Fibroblast of peridontal ligament (primary cell): ENCODE measurements around the gene BRF1.

Source experiments
- DNase-seq: peaks from one replicate; pipeline ENCODE4 v3.0.0-alpha.2; 2010; ENCODE audit errors: extremely low read depth

The BRF1 gene

GRCh38 chr14:105211086-105211757 lies 89.6 kb downstream of the BRF1 start:
- DNase-seq, result no peak

DNA sequence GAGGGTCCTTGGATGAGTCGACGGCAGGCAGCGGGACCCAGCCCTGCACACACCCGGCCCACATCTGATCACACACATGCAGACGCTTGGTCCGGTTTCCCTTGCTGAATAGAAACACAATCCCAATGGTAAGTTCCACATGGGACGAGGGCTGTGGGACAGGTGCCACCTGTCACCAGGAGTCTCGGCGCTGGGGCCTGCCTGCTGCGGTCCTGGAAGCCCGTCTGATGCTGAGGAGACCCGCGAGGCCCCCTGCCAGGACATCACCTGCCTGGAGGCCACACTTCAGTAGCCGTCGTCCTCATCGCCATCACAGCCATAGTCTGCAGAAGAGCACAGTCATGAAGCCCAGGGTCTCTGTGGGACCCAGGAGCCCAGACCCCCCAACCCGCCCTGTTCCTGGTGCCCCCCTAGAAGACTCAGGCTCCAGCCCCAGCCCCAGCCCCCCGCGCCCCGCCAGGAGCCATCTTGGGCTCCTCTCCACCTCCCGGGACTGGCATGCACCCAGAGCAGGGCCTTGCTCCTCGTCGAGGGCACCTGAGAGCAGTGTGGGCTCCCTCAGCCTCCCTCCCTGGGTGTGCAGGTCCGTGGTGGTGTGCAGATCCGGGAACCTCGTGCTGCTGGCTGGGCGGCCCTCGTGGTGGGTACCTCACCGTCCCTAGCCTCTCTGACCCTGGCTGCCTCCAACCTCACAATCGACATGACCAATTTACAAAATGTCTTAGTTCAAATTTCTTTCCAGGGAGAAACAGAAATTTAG lies 90.4 kb downstream of the BRF1 start:
- DNase-seq, result no peak

DNA sequence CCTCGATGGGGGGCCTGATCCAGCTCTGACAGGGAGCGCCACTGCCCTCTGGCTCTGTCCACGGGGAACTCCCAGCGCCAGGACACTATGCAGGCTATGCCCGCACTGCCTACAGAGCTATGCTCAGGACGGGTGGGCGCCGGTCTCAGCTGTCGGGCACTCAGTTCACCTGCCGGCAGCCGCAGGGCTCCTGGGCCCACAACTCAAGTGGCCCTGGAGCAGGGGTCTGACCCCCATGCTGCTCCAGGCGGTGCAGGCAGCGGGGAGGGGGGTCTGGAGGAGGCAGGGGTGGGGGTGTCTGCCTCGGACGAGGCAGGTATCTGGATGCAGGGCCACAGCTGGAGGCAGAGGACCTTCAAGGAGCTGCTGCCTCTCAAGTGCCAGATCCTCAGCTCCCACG lies 91.2 kb downstream of the BRF1 start:
- DNase-seq, result no peak

DNA sequence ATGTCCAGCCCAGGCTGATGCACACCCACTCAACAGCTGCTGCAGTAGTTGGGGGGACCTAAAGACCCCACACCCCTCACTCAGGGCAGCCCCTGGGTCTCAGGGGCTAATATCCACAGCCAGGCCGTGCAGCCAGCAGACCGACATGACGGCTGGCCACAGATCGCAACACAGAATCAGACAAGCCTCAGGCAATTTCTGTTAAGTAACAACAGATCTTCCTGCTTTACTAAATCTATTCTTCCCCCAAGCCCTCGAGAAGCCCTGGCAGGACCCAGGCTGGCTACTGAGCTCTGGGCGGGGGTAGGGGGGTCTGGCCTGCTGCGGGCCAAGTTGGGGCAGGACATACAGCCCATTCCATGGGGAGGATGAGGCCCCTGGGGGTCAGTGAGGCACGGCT lies 91.7 kb downstream of the BRF1 start:
- DNase-seq, result no peak

DNA sequence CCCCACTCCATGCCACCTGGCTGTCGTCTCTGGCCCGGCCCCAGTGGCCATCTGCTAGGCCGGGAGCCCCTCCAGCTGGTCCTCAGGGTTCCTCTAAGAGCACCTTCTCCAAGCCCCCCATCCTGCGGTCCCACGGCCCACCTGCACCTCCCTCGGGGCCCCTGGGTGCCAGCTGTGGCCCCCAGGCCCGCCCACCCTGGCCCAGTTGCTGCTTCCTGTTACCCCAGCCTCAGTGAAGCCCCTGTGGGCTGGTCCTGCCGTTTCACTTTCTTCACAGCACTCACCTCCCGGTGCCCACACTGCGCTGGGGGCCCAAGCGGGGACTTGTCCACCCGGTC lies 92.1 kb downstream of the BRF1 start:
- no peak for DNase-seq

DNA sequence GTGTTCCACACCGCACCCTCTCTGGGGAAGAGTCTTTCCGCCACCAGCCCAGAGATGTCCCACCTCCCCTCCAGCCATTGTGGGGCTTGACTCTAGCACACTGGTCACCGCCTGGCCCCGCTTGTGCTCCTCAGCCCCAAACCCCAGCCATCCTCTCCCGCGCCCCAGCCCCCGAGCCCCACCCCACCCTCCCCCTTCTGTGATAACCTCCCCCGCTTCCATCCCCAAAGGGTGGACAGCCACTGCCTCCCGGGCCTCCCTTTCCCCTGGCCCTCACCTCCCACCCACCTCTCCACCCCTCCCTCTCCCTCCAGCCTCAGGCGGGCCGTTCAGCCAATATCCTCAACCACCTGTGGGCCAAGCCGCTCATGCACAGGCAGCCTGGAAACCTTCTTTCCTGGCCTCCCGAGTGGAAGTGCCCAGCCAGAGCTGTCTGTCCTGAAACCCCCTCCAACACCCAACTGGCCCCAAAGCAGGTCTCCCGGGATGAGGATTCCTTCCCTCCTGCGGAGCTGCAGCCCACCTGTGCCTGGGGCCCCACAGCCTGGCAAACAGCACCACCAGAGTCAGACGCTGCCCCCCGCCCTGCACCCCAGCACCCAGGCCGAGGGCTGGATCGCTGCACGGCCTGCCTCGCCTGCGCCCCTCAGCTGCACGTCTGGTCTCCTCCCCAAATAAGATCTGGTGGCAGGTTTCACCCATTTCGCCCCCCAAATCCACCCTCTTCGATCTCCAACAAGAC lies 92.6 kb downstream of the BRF1 start:
- no peak for DNase-seq

GRCh38 chr14:105207460-105207901 lies 93.3 kb downstream of the BRF1 start:
- no peak for DNase-seq

DNA sequence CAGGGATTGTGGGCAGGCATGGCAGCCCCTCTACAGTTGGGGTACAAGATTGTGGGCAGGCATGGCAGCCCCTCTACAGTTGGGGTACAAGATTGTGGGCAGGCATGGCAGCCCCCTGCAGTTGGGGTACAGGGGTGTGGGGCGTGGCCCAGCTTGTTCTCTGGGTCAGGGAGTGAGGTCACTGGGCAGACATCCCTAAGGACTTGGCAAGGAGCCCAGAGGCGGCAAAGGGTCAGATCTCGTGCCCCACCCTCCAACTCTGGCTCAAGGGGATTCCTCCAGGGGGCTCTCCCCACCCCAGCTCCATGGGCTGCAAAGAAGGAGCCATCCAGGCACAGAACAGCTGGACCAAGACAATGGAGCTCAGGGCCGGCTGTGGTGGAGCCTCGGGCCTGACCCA lies 93.9 kb downstream of the BRF1 start:
- DNase-seq, result no peak

- no peak for DNase-seq
These were observed 95.1 kb downstream of the BRF1 start for GRCh38 chr14:105205673-105206208.

DNA sequence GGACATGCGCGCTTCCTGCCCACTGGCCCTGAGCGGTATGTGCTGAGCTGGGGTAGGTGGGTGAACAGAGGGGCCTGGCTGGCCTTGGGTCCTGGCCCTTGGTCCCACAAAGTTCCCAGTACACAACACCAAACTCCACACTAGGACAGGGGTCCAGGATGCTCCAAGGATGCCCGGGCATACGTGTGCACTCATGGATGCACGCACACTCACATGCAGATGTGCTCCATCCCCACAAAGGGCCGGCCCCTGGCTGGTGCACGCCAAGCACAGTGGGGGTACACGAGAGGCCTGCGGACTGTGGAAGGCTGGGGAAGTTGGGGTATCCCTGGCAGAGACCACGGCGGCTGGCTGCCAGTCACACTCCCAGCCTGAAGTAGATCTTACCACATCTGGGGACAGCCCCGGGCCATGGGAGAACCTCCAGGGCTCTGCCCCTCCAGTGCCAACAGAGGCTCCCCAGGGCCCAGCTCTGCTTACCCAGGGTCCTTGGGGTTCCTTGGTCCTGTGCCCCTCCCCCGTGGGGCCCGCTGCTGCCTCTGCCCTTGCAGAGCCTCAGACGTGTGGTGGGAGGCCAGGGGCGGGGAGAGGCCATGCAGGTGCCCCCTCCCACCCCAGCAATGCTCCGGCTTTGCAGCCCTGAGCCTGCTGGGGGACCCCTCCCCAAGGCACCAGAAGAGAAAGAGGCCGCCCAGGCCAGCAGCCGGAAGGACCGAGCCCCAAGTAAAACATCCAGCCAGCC lies 95.7 kb downstream of the BRF1 start:
- no peak for DNase-seq

DNA sequence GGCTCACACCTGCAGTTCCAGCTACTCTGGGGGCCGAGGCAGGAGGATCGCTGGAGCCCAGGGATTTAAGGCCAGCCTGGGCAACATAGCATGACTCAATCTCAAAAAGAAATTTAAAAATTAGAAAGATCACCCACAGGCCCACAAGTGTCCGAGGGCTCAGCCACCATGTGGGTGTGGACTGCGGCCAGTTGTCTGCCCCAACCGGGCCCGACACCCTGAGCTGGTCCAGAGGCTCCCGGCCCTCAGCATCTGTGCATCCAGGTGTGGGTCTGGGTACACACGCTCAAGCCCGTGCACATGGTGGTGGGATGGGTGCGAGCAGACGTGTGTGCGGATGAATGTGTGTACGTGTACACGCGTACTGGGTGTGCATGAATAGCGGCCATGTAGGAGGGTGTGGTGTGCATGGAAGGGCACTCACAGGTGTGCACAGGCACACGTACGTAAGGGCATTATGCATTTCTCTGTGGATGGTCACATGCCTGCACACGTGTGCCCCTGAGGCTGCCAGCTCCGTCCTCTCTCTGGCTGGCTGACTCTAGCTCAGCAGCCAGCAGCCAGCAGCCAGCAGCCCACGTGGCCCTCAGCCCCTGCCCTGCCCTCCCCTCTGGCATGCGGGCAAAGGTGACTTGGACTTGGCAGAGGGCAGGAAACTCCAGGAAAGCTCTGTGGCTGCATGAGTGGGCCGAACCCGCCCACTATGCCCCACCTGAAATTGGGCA lies 96.4 kb downstream of the BRF1 start:
- DNase-seq, result peak; percentile 18

GRCh38 chr14:105203701-105204100 lies 97.1 kb downstream of the BRF1 start:
- DNase-seq, result no peak

DNA sequence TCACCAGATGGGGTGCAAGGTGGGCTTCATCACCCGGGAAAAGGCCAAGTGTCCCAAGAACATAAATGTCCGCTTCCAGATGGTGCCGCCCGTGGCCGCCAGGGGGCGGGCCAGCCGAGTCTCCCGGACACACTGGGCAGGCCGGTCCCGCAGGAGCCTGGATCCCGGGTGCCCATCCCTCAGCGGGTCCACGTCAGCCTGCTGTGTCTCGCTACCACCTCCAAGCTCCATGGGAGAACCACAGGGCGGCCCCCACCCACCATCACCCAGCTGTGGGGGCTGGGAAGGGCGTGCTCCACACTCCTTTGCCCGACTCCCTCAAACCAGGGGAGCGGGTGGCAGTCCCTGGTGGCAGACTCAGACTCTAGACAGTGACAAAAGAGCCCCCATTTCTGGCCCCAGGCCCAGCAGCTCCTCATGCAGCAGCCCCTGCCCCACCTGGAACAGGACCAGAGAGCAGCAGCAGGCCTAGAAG lies 97.7 kb downstream of the BRF1 start:
- DNase-seq, result peak; percentile 58

- no peak for DNase-seq
These were observed 98.8 kb downstream of the BRF1 start for GRCh38 chr14:105201925-105202513.

- DNase-seq, result no peak
These were observed 99.5 kb downstream of the BRF1 start for GRCh38 chr14:105201156-105201924.

GRCh38 chr14:105200641-105201040 lies 100.2 kb downstream of the BRF1 start:
- no peak for DNase-seq

- no peak for DNase-seq
These were observed 100.7 kb downstream of the BRF1 start for GRCh38 chr14:105200074-105200473.

- no peak for DNase-seq
These were observed 101.7 kb downstream of the BRF1 start for GRCh38 chr14:105199093-105199492.

DNA sequence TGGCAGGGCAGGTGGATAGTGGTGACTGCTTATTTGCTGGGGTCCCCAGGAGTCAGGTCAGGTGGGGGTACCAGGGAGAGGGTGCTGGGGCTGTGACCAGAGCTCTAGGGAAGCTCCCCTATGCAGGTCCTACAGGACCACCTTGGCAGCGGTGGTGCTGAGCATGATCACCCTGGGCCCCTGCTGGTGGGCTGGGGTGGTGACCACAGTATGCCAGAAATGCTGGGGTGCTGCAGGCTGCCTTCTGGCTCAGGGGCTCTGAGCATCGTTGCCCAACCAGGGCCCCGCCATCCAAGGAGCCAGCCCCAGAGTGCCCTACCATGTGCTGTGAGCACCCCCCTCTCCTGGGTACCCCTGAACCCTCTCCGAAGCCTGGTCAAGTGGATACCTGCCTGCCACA lies 102.2 kb downstream of the BRF1 start:
- no peak for DNase-seq

- DNase-seq, result peak; percentile 55
These were observed 103.6 kb downstream of the BRF1 start for GRCh38 chr14:105197211-105197641.
